ENCODE measurements around the gene TCF23. TPM values are rescaled to one million over a fixed set of nuclear protein-coding genes. Genes with fewer than 3 reads are reported as not detected.

The TCF23 gene
- total RNA-seq, 2 experiments from 2014 or later = not detected

GRCh38 chr2:27205206-27205605 is 56.4 kb downstream of the TCF23 start:
- Mint-ChIP-seq H3K36me3 (ENCODE audit: low read depth) (peaks cover 32% of the 10 kb centered on the region), H3K4me3 (no peak overlapping the region), H3K27me3 (no peaks in the 10 kb centered on the region), H3K4me1 (peaks cover 37% of the 10 kb centered on the region), H3K9me3 (no peaks in the 10 kb centered on the region), H3K27ac (peak overlapping the region; percentile 80)
- ChIA-PET CTCF (interaction anchor here (0.5 to 0.9 kb wide), 3 partner anchors 18 to 451 kb away, joined by 3 to 4 read pairs (median 3); no protein-coding TSS in a partner anchor), POLR2A (no interaction called here)
- DNase-seq = no peak

- peaks cover 32% of the 10 kb centered on the region for H3K36me3 Mint-ChIP-seq (ENCODE audit: low read depth)
- DNase-seq = no peak
- H3K9me3 Mint-ChIP-seq = no peaks in the 10 kb centered on the region
- H3K4me1 Mint-ChIP-seq = peaks cover 41% of the 10 kb centered on the region
- H3K27me3 Mint-ChIP-seq = no peaks in the 10 kb centered on the region
- no peak overlapping the region for H3K4me3 Mint-ChIP-seq
- ChIA-PET POLR2A (no interaction called here), CTCF (interaction anchor here (0.8 kb wide), 1 partner anchor 73 kb away, joined by 3 read pairs; no protein-coding TSS in a partner anchor)
- H3K27ac Mint-ChIP-seq = no peak overlapping the region
Measured at GRCh38 chr2:27206346-27206745, 57.5 kb downstream of the TCF23 start.

Other genes starting within 250 kb of the TCF23 start
- 1 to 10 TPM in 1 of 2 experiments, under 1 TPM in 1; 1.00 to 1.3 TPM for gene MAPRE3, start 178.4 kb upstream of the TCF23 start, total RNA-seq
- gene TMEM214, start 116.0 kb upstream of the TCF23 start, total RNA-seq = 10 to 100 TPM; 73.2 to 77.1 TPM
- gene AGBL5, start 97.3 kb upstream of the TCF23 start, total RNA-seq = 10 to 100 TPM; 17.9 to 19.1 TPM
- gene OST4, start 77.3 kb upstream of the TCF23 start, total RNA-seq = 100 to 1,000 TPM; 309 to 386 TPM
- under 1 TPM; 0.56 to 0.64 TPM for gene EMILIN1, start 70.4 kb upstream of the TCF23 start, total RNA-seq
- 10 to 100 TPM in 1 of 2 experiments, 1 to 10 TPM in 1; 9.7 to 10.6 TPM for gene KHK, start 62.2 kb upstream of the TCF23 start, total RNA-seq
- gene CGREF1, start 29.9 kb upstream of the TCF23 start, total RNA-seq = 1 to 10 TPM in 1 of 2 experiments, under 1 TPM in 1; 0.92 to 1.3 TPM
- under 1 TPM; 0.10 to 0.25 TPM for gene ABHD1, start 25.2 kb upstream of the TCF23 start, total RNA-seq
- 10 to 100 TPM; 60.0 to 65.3 TPM for gene PREB, start 14.4 kb upstream of the TCF23 start, total RNA-seq
- gene PRR30, start 9.6 kb upstream of the TCF23 start, total RNA-seq = not detected
- gene ATRAID, start 63.0 kb downstream of the TCF23 start, total RNA-seq = 10 to 100 TPM; 72.5 to 81.8 TPM
- gene SLC5A6, start 63.3 kb downstream of the TCF23 start, total RNA-seq = 10 to 100 TPM; 34.2 to 39.2 TPM
- gene CAD, start 68.4 kb downstream of the TCF23 start, total RNA-seq = 10 to 100 TPM; 63.7 to 66.1 TPM
- under 1 TPM; 0.23 to 0.45 TPM for gene SLC30A3, start 114.0 kb downstream of the TCF23 start, total RNA-seq
- not detected for gene DNAJC5G, start 126.4 kb downstream of the TCF23 start, total RNA-seq
- gene TRIM54, start 133.4 kb downstream of the TCF23 start, total RNA-seq = not detected
- 1 to 10 TPM; 2.3 to 2.8 TPM for gene UCN, start 159.4 kb downstream of the TCF23 start, total RNA-seq
- gene MPV17, start 174.1 kb downstream of the TCF23 start, total RNA-seq = 10 to 100 TPM; 80.8 to 83.6 TPM
- gene GTF3C2, start 207.8 kb downstream of the TCF23 start, total RNA-seq = 10 to 100 TPM; 54.3 to 59.0 TPM
- 10 to 100 TPM; 40.9 to 42.2 TPM for gene EIF2B4, start 221.3 kb downstream of the TCF23 start, total RNA-seq
- 100 to 1,000 TPM; 109 to 120 TPM for gene SNX17, start 221.6 kb downstream of the TCF23 start, total RNA-seq
- 10 to 100 TPM; 14.3 to 15.4 TPM for gene ZNF513, start 231.7 kb downstream of the TCF23 start, total RNA-seq